Measurements from ENCODE around the gene CACNA1H.

The CACNA1H gene

DNA sequence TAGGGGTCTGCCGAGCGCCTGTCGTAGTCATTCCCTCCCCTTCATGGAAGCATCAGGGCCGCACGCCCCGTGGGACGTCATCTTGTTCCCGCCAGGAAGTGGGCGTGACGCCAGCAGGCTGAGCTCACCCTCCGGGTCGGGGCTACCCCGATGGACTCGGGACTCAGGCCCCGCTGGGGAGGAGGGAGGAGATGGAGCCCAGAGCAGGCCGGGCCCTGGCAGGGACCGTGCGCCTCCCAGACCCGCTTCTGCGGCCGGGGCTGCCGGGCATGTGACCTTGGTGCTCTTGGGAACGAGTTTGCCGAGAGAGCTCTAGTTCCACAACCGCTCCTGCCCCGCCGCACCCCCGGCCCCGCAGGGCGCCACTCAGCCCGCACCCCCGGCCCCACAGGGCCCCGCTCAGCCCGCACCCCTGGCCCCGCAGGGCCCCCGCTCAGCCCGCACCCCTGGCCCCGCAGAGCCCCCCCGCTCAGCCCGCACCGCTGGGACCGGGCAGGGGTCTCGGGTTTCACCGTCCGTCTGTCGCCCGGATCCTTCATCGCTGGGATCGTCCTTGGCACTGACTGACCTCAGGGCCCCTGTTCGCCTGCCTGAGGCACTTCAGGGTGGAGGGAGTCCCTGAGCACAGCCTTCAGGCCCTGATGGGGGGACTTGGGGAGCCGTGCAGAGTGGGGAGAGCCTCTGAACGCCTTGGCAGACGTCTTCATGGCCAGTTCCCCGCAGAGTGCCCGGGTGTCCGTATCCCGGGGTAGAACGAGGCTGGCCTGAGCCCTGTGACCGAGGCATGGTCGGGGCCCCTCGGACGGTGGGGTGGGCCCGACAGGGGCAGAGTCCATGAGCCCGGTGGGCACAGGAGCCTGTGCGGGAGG is 5.8 kb downstream of the CACNA1H start:
- ATAC-seq: no peak

DNA sequence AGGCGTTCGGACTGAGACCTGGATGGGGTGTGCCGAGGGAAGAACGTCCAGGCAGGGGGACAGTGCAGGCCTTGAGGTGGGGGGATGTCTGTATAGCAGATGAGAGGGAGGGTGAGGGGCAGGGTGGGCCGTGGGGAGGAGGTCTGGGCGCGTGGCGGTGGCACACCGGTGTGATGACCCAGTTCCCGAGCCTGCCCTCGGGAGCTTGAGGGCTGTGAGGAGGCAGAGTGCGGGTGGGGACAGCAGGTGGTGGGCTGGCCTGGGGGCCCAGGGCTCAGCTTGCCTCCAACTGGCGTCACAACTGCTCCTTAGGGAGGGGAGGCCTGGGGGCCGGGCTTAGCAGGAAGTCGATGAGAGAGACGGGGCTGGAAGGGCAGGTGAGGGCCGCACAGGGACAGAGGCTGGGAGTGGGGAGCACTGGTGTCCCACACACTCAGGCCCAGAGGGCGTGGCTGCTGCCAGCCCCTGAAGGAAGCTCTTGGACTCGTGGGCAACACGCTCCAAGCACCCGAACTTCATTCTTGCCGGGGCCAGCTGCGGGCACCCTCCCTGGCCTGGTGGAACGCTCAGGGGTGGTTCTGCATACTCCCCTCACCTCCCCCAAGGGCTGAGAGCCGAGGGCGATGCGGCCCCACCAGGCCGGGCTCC is 6.5 kb downstream of the CACNA1H start:
- no peak for ATAC-seq

DNA sequence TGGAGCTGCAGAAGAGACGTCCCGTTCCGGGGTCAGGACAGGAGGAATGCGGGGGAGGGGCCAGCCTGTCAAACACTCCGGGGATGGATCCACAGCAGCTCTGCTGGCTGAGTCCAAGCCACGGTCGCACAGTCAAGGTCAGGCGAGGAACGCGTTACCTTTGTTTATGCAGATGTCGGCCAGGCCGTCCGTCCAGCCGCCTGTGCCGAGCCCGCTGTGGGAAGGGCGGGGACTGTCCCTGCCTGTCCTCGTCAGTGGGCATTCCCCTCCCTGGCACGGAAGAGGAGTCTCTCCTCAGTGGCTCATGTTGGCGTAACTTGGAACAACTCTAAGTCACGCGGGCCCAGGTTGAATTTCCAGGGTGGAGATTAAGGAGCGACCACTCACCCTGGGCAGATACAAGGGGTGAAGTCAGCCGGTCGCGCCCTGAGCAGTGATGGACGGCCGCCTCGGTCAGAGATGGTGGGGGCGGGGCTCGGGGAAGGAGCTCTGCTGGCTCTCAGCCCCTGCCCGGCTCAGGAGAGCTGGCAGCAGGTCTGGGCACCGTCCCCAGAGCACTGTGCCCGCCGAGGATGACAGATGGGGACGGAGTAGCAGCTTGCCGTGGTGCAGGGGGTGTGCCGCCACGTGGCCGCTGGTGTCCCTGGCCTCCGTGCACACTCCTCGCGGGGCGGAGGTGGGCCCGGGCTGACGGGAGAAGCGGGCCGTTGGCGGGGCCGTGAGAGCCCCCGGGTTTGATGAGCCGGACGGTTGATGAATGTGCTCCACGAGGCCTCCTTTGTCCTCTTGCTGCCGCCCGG is 7.3 kb downstream of the CACNA1H start:
- no peak for ATAC-seq

DNA sequence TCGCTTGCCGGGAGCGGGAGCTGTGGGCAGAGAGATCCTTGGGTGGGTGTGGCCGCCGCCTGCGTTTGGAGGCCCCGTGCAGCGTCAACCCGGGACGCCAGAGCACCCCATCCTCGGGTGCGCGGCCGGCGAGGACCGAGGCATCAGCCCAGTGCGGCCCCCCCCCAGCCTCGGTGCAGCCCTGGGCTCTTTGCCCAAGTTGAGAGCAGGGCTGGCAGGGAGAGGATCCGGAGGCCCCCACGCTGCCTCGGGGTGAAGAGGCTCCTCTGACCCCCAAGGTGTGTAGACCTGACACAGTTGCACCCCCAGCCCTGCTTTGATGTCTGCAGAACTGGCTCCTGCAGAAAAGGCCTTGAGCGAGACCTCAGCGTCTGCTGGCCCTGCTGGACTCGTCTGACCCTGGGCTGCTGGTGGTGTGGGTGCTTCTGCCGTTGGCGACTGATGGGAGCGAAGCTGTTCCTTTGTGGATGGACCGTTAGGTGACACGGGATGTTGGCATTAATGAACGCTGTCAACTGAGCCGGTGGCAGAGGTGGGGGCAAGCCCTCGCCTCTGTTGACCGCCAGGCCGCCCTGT is 8.0 kb downstream of the CACNA1H start:
- no peak for ATAC-seq

DNA sequence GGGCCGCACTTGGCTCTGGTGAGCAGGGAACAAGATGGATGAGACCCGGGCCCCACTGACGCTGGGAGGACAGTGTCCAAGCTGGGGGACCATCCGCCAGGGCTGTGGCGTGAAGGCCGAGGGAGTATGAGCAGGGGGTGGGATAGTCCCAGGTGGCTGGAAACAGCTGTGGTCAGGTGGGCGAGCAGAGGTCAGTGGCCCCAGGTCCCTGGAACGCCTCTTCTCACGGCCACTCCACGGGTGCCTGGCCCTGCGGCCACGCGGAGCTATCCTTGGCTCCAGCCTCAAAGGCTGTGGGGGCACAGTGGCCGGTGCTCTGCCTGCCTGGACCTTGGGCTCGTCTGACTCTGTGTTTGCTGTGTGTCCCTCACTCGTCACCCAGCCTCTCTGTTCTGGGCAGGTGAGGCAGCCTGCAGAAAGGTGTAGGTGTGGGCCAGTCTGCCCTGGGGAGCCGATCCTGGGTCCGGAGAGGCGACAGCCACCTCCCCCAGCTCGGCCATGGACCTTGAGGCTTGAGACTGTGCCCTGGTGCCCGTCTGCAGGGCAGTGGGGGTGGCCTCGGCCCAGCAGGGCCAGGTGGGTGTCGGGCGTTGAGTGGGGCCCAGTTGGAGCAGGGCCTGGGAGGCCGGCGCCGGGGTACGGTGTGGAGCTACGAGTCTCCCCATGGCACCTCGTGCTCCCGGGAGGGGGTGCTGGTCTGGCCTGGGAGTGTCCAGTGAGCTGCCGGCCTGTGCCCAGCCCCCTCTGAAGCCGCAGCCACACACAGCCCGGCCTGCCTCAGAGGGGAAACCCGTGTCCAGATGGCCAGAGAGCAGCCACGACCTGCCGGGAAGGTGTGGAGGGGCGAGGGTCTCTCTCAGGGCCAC is 10.0 kb downstream of the CACNA1H start:
- ATAC-seq: no peak

DNA sequence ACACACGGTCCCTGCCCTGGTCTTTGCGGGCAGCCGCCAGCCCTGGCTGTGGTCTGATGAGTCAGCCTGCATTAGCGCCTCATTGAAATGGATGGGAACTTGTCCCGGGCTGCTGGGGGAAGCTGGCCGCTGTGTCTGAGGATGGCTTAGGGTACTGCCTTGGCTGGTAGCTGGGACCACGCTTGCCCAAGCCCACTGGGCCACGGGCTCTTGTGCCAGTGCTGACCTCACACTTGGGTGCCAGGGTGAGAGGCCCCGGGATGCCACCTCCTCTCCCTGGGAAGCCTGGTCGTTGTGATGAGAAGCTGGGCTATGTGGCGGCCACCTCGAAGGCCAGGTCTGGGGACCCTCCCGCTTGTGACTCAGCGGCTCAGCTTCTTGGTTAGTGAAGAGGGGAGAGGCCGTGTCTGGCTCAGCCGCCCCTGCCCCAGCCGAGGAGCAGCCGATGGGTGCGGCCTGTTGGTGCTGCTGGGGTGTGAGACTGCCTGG is 10.7 kb downstream of the CACNA1H start:
- no peak for ATAC-seq

DNA sequence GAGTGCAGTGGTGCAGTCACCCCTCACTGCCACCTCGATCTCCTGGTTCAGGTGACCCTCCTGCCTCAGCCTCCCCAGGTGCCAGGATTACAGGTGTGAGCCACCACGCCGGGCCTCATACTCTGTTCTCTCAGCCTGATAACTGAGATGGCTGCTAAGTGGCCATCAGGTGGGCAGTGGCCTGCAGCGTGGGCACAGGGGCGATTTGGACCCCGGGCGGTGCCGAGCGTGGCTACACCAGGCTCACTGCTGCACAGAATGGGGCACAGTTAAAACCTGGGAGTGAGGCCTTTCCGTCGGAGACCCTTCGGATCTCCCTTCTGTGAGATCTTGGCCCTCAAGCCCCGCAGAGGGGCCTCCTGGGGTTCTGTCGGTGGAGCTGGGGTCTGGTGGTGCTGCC is 11.5 kb downstream of the CACNA1H start:
- ATAC-seq: no peak

DNA sequence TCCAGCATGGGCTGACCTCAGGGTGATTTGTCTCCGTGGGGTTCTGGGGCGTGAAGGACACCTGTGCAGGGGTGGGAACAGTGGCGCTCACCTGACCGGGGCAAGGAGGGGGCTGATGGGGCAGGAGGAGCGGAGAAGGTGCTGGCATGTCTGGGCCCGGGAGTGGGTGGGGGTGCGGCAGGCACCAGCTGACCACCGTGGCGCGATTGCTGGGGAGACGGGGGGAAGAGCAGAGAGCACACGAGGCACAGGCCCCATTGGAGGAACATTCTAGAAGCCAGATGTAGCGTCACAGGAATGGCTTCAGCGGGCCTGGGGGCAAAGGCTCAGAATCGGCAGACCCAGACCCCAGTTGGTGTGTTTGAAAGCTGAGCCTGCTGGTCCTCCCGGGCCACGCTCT is 12.1 kb downstream of the CACNA1H start:
- no peak for ATAC-seq

DNA sequence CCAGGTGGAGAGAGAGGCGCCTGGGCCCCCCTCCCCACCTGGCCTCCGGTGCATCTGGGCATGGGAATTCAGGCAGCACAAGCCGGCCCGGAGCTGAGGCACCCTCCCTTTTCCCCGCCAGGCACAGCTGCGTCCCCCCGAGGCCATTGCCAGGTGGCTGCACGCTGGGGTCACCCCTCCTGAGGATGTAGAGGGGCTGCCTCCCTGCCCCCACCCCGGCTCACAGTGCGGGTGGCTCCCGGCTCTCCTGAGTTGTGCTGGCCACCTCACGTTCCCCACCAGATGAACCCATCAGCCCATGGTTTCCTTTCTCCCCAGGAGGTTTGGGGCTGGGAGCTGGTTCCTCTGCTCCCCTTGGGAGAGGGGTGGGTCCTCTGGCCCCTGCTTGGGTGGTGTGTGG is 12.6 kb downstream of the CACNA1H start:
- no peak for ATAC-seq

DNA sequence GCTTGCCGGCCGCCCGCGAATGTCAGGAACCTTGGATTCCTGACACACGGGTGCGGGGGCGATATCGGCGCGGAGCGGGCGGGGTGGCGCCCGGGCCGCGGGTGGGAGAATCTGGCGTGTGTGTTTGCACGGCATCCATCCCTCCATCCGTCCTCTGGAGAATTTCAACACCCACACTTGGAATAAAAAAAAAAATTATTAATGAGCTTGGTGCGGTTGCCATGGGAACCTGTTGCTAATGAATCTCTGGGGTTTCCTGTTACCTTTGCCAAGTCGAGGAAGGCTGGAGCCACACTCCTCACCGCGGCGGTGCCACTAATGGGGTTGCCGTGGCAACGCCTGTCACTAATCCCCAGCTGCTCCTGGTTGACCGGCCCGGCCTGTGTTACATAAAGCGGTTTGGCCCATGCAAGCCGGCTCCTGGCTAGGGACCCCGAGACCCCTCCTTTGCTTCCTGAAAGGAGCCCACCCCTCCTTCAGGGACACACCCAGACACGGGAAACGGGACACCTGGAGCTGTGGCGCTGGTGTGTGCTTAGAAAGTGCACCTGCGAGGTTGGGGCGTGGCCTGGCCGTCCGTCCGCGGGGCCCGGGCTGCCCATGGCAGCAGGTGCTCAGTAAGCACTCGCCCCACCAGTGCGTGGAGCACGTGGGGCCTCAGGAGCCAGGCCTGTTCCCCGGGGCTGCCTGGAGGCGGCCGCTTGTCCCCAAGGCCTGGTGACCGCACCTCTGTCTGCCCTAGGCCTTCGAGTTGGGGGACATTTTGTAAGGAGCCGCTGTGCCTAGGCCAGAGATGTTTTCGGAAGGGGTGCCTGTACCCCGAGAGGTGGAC is 14.6 kb downstream of the CACNA1H start:
- no peak for ATAC-seq

DNA sequence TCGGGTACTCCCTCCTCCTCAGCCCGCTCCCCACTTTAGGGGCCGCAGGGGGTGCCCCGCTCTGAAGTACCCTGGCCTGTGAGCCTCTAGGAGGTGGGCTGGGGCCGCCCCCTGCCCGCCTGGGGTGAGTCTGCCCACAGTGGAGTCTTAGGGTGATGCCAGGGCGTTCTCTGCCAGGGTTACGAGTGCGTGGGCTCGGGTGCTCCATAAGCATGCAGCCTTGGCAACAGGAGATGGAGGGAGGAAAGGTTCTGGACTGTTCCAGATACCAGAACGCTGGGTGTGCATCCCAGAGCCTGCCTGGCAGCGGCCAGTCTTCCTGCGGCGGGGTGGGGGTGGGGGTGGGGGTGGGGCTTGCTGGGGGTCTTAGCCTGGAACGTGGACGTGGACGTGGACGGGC is 15.9 kb downstream of the CACNA1H start:
- ATAC-seq: no peak

DNA sequence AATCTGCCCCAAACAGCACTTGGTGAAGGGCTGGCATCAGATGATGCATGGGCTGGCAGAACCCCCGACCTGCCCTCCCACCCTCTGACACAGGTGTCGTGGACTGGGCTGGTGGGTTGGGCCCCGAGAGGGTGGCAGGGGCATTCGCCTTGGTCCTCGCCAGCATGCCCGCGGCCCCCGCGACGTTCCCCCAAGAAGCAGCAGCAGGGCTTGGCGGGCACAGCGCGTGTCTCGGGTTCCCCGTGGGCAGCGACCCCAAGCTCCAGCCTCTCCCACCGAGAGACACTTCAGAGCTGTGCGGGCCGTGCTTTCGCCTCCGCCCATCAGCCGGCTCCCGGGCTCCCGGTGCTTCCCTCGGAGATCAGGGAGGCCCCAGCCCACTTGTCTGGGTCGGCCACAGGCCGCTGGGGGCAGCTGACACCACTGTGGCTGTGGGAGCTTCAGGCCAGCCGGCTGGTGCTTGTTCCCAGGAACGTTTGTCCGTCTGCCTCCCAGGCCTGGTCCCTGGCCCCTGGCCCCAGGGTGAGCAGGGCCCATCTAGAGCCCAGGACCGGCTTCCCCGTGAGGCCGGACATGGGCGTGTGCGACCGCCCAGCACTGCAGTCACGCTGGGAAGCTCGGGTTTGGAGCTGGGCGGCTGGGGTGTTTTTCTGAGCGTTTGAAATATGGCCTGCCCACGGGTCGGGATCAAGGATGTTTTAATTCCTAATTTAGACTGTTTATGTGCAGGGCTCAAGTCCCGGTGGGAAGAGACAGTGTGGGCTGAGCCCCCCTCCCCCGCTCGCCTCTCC is 16.6 kb downstream of the CACNA1H start:
- no peak for ATAC-seq

DNA sequence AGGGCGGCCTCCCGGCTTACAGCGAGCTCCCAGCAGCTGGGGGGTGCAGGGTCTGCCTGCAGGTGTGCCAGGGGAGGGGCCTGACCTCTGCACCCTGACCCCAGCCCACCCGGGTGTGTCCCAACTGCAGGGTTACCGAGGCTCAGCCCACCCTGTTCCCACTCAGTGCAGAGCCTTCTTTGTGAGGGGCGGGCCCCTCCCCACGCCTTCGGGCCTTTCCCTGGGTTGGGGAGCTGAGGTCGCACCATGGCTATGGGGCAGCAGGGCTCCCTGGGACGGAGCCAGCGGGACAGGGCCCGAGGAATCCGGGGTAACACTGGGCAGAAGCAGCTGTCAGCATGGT is 17.1 kb downstream of the CACNA1H start:
- no peak for ATAC-seq

DNA sequence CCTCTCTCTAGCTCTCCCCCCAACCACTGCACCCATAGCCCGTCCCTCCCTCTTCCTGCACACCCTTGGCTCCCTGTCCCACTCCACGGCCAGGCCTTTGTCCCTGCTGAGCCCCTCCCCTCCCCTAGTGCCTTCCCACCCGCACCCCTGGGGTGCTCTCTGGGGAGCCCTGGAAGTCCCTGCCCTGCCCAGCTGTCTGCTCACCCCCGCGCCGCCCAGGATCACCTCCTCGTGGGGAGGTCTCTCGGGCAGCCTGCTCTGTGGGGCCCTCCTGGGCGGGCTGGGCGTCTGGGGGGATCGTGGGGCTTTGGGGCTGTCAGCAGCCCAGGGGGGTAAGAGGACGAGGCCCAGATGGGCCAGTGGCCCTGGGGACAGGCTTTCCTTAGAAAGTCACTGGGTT is 18.1 kb downstream of the CACNA1H start:
- no peak for ATAC-seq

DNA sequence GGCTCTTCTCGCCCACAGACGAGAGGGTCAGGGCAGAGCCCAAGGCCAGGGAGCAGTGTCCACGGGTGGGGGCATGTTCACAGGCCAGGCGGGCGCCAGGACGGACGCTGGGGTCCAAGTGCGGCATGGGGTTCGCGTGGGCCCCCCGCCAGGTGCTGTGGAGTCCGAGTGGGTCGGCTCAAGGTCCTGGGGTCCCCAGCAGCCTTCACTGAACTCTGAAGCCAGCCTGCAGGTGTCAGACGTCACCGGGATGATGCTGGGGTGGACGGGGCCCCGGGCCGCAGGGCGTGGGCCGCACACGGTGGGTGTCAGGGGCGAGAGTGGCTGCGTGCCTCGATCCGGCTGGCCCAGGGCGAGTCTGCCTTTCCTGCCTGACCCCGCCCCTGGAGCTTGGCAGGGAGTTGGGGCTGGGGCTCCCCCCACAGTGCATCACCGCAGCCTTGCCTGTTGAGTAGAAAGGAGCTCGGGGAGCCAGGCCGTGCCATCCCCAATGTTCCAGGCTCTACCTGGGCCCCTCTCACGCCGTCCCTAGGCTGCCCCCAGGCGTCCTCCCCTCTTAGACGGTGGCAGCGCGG is 19.0 kb downstream of the CACNA1H start:
- ATAC-seq: no peak

DNA sequence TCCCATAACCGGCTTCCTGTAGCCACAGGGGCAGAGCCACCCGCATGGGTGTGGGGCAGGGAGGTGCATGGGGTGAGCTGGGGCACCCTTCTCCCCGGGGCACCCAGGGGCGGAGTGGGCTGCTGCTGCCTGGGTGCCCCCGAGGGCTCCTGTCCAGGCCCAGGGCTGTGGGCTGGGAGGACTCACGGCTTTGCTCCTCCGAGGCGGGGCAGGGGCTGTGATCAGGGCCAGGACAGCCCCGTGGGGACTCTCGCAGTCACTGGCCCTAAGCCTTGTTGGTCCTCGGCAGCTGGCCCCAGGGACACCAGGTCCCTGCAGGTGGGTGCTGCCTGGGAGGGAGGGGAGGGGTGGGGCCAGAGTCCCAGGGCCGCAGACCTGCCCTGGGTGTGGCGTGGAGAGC is 19.7 kb downstream of the CACNA1H start:
- no peak for ATAC-seq

DNA sequence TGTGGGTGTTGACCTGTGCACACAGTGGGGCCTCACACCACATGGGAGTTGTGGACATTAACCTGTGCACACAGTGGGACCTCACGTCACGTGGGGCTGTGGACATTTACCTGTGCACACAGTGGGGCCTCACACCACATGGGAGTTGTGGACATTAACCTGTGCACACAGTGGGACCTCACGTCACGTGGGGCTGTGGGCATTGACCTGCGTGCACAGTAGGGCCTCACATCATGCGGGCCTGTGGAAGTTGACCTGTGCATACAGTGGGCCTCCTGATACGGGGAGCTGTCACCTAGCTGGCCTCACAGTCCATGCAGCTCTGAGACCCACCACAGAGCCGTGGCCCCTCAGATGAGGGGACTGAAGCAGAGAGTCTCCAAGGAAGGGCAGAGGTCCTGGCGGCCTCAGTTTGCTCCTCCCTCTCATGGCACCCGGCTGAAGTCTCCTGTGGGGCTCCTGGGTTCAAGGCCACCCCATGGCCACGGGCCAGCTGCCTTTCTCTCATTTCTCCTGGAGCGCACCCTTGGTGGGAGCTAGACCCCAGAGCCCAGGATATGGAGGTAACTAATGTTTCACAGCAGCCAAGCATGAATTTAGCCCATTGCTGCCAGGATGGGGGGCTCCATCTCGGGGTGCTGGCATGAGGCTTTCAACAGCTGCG is 21.0 kb downstream of the CACNA1H start:
- no peak for ATAC-seq

DNA sequence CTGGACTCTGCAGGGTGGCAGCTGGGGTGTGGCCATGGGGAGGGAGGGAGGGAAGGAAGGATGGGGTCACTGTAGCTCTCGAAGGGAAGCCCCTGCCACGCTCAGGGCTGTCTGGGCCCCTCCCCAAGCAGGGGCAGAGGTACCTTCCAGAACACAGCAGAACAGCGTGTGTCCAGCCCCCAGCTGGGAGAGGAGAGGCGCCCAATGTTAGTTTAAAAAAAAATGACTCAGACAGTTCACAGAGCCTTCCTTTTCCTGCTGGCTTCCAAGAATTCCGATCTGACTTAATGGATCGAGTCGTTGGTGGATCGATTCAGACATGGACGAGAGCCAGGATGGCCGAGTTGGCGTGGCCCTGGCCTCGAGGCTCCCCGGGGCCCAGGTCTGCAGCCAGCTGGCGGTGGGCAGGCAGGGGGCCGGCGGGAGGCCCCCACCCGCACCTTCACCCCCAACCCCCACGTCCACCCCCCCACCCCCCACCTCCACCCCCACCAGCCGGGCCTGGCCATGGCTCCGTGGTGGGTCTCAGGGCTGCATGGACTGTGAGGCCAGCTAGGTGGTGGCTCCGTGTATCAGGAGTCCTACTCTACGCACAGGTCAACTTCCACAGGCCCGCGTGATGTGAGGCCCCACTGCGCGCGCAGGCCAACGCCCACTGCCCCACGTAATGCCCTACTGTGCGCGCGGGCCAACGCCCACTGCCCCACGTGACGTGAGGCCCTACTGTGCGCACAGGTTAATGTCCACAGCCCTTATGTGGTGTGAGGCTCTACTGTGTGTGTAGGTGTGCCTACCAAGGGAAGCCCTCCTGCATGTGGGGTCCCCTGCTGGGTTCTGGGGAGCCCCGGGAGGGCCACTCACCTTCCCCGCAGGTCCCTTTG is 21.8 kb downstream of the CACNA1H start:
- no peak for ATAC-seq

Data from activated CD4-positive, CD25-positive, alpha-beta regulatory T cell treated with anti-CD3 and anti-CD28 coated beads, Interleukin-2, amount 50 U/mL, for 24 hours (primary cell).